NB4 (cell line): Measurements from ENCODE around the gene TXNDC15.

Experiments used
- CTCF ChIP-seq: IDR thresholded peaks from one replicate; pipeline ENCODE4 v1.5.1; 2012; ENCODE audit warnings: low read depth, low read length
- POLR2A ChIP-seq: IDR thresholded peaks from 2 replicates; pipeline ENCODE4 v1.6.1; 2011; ENCODE audit warnings: mild to moderate bottlenecking; ENCODE audit not compliant: insufficient read length; ENCODE audit errors: extremely low read depth

GRCh38 chr5:134902071-134902801 lies 28.1 kb downstream of the TXNDC15 start:
- no peak for TF ChIP-seq POLR2A
- no peak for TF ChIP-seq CTCF
